Activated T-cell treated with anti-CD3 and anti-CD28 coated beads, Interleukin-2, amount 50 U/mL, for 72 hours (primary cell): ENCODE results near the gene ALDH16A1. TPM values are rescaled to one million over a fixed set of nuclear protein-coding genes. Genes with fewer than 3 reads are reported as not detected.

Source experiments
- ATAC-seq, 2 donors: fragments of 150-1000 bp; cut with Tn5 transposase; replicated peaks in 1 of 2; 2 replicates each; pipeline ENCODE4 v1.10.0; 2021; ENCODE audit warnings: moderate library complexity in 2 of 2, mild to moderate bottlenecking in 1 of 2
- DNase-seq, 2 donors: peaks; one replicate each; pipeline ENCODE4 v3.0.0; 2021 to 2022; ENCODE audit warnings: mixed read lengths in 1 of 2
- H3K27ac Mint-ChIP-seq: one replicate; pipeline ENCODE4 v1.8.0; 2022; ENCODE audit warnings: mild to moderate bottlenecking, moderate library complexity, mixed read lengths
- H3K27me3 Mint-ChIP-seq: one replicate; pipeline ENCODE4 v1.8.0; 2022; ENCODE audit warnings: low read depth, mixed read lengths
- H3K36me3 Mint-ChIP-seq, 2 donors: one replicate each; pipeline ENCODE4 v1.8.0; 2022; ENCODE audit warnings: mixed read lengths in 2 of 2, mild to moderate bottlenecking in 1 of 2; ENCODE audit not compliant: insufficient read depth in 2 of 2
- H3K4me1 Mint-ChIP-seq: one replicate; pipeline ENCODE4 v1.8.0; 2022; ENCODE audit warnings: low read depth, mixed read lengths
- H3K4me3 Mint-ChIP-seq, 2 donors: one replicate each; pipeline ENCODE4 v1.8.0; 2022; ENCODE audit warnings: mild to moderate bottlenecking in 2 of 2, mixed read lengths in 2 of 2, moderate library complexity in 2 of 2
- H3K9me3 Mint-ChIP-seq, 2 donors: one replicate each; pipeline ENCODE4 v1.8.0; 2022; ENCODE audit warnings: mixed read lengths in 2 of 2
- total RNA-seq, 2 donors: library from RNA; stranded (reverse); gene quantifications; one replicate each; pipeline ENCODE4 v1.2.3, GENCODE V29; 2022

The ALDH16A1 gene
- total RNA-seq, 2 donors from 2014 or later = 21.8 to 23.4 TPM

GRCh38 chr19:49496574-49497008 is 43.6 kb downstream of the ALDH16A1 start:
- DNase-seq = no peak
- Mint-ChIP-seq H3K27ac (peak overlapping the region; percentile 99), H3K4me1 (peaks cover 70% of the 10 kb centered on the region), H3K27me3 (no peaks in the 10 kb centered on the region), H3K36me3 (peaks cover 34 to 39% of the 10 kb centered on the region in 2 donors), H3K9me3 (no peaks in the 10 kb centered on the region), H3K4me3 (peak overlapping the region; percentile 99)
- no peak for ATAC-seq

DNA sequence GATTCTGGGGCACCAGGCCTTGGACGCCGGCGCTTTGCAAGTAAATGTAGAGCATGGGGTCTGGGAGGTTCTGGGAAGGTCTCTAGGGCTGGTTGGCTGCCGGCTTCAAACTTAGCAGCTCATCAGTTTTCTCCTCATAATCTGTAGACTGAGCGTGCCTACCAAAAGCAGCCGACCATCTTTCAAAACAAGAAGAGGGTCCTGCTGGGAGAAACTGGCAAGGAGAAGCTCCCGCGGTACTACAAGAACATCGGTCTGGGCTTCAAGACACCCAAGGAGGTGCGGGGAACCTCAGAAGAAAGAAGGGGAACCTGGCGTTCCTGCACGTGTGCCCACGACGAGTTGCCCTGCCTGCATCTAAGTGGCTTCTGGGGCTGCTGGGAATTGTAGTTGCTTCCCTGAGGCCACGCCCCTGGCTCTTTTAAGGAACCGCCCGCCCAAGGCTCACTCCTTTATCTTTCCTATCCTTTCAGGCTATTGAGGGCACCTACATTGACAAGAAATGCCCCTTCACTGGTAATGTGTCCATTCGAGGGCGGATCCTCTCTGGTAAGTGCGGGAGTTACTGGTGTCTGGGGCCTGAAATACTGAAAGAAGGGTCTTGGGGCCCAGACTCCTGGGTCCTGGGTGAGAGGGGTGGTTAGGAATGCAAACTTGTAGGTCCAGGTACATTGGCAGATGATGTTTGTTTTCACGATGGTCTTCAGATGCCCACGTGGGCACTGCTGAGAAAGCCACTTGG is 44.2 kb downstream of the ALDH16A1 start:
- no peak for ATAC-seq
- H3K4me1 Mint-ChIP-seq = peaks cover 76% of the 10 kb centered on the region

DNA sequence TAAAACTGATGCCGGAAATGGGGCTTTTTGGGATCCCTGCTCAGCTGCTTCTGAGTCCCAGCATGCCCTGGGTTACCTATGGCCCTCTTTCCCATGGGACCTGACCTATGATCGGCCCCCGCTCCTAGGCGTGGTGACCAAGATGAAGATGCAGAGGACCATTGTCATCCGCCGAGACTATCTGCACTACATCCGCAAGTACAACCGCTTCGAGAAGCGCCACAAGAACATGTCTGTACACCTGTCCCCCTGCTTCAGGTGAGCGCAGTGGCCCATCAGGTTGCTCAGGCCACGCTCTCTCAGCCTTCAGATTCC is 44.7 kb downstream of the ALDH16A1 start:
- Mint-ChIP-seq H3K27me3 (no peaks in the 10 kb centered on the region), H3K27ac (peak overlapping the region; percentile 99), H3K4me1 (peaks cover 74% of the 10 kb centered on the region), H3K4me3 (peak overlapping the region; percentile 99), H3K36me3 (peaks cover 27 to 28% of the 10 kb centered on the region in 2 donors), H3K9me3 (no peaks in the 10 kb centered on the region)
- DNase-seq = no peak
- no peak for ATAC-seq

More for the DNA sequence above, 44.2 kb downstream of the ALDH16A1 start:
- Mint-ChIP-seq H3K27me3 (no peaks in the 10 kb centered on the region), H3K4me3 (peak overlapping the region; percentile 99), H3K9me3 (no peaks in the 10 kb centered on the region), H3K36me3 (peaks cover 30 to 32% of the 10 kb centered on the region in 2 donors), H3K27ac (peak overlapping the region; percentile 99)
- peak; percentile 61 to 68 for DNase-seq

- no peak for DNase-seq
- Mint-ChIP-seq H3K27ac (peak overlapping the region; percentile 99), H3K4me1 (peaks cover 69% of the 10 kb centered on the region), H3K9me3 (no peaks in the 10 kb centered on the region), H3K27me3 (no peaks in the 10 kb centered on the region), H3K36me3 (peaks cover 24 to 25% of the 10 kb centered on the region in 2 donors), H3K4me3 (peak overlapping the region; percentile 99)
- no peak for ATAC-seq
Measured at GRCh38 chr19:49498475-49498874, 45.5 kb downstream of the ALDH16A1 start.

DNA sequence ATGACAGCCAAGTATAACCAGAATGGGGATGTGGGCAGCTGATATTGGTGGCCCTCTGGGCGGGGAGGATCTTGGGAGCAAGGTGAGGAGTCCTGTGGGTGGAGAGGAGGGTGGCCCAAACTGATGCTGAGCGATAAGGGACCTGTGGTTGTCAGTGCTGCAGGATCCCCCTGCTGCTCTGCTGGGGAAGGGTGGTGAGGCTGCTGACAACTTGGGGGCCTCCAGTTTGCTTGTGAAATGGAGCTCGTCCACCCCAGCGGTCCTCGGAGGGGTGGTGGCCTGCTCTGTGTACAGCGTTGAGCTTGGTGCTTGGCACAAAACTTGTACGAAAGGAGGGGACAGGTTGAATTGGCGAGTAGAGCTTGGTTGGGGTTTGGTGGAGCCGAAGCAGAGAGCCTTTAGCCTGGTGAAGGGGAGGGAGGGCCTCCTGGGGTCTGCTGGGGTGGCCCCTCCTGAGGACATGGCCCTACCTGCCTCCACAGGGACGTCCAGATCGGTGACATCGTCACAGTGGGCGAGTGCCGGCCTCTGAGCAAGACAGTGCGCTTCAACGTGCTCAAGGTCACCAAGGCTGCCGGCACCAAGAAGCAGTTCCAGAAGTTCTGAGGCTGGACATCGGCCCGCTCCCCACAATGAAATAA is 46.1 kb downstream of the ALDH16A1 start:
- Mint-ChIP-seq H3K4me3 (peak overlapping the region; percentile 99), H3K4me1 (peaks cover 69% of the 10 kb centered on the region), H3K27ac (peak overlapping the region; percentile 99), H3K9me3 (no peaks in the 10 kb centered on the region), H3K27me3 (no peaks in the 10 kb centered on the region), H3K36me3 (peaks cover 24 to 25% of the 10 kb centered on the region in 2 donors)
- ATAC-seq (no peak), DNase-seq (peak in 1 of 2 donors; percentile 48)

- peaks cover 55% of the 10 kb centered on the region for H3K4me1 Mint-ChIP-seq
- peak overlapping the region; percentile 54 for H3K27ac Mint-ChIP-seq
- H3K4me3 Mint-ChIP-seq = no peak overlapping the region
- peak in 1 of 2 donors; percentile 15 for ATAC-seq
- H3K36me3 Mint-ChIP-seq = peaks cover 9 to 13% of the 10 kb centered on the region in 2 donors
- no peaks in the 10 kb centered on the region for H3K9me3 Mint-ChIP-seq
- H3K27me3 Mint-ChIP-seq = no peaks in the 10 kb centered on the region
- DNase-seq = peak; percentile 49 to 50
Measured at GRCh38 chr19:49502866-49503581, 50.0 kb downstream of the ALDH16A1 start.

- no peak overlapping the region for H3K4me3 Mint-ChIP-seq
- ATAC-seq = no peak
- H3K27me3 Mint-ChIP-seq = no peaks in the 10 kb centered on the region
- peaks cover 50% of the 10 kb centered on the region for H3K4me1 Mint-ChIP-seq
- DNase-seq = no peak
- no peak overlapping the region for H3K27ac Mint-ChIP-seq
- H3K36me3 Mint-ChIP-seq = peaks cover 5 to 9% of the 10 kb centered on the region in 2 donors
- no peaks in the 10 kb centered on the region for H3K9me3 Mint-ChIP-seq
Measured at GRCh38 chr19:49503582-49503962, 50.5 kb downstream of the ALDH16A1 start.

GRCh38 chr19:49506575-49507105 is 53.6 kb downstream of the ALDH16A1 start:
- Mint-ChIP-seq H3K27me3 (no peaks in the 10 kb centered on the region), H3K4me3 (no peak overlapping the region), H3K27ac (no peak overlapping the region), H3K4me1 (peaks cover 27% of the 10 kb centered on the region), H3K9me3 (no peaks in the 10 kb centered on the region), H3K36me3 (no peaks in the 10 kb centered on the region)
- peak; percentile 74 to 82 for ATAC-seq
- DNase-seq = peak; percentile 78 to 85

DNA sequence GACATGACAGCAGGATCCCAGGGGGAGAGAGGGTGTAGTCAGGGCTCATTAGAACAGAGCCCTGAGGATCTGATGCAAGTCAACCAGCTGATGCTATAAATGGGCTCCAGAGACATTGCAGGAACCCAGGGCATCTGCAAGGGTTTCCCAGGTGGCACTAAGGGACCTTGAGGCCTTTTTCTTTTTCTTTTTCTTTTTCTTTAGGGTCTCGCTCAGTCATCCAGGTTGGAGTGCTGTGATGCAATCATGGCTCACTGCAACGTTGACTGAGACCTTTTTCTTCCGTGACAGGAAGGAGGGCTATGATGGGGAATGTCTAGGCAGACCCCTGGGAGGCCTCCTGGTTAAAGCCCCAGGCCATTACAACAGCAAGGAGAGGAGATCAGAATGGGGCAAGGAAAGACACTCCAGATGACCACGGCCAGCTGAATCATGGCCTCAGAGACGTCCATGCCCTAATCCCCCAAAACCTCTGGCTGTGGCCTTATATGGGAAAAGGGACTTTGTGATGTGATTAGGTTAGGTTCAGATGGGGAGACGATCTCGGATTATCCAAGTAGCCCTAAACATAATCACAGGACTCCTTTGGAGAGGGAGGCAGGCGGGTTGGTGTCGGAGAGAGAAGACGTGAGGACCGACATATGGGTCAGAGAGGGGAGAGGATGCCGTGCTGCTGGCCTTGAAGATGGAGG is 54.9 kb downstream of the ALDH16A1 start:
- Mint-ChIP-seq H3K4me1 (peaks cover 28% of the 10 kb centered on the region), H3K9me3 (no peaks in the 10 kb centered on the region), H3K4me3 (no peak overlapping the region), H3K27ac (no peak overlapping the region), H3K36me3 (no peaks in the 10 kb centered on the region), H3K27me3 (no peaks in the 10 kb centered on the region)
- ATAC-seq (no peak), DNase-seq (no peak)

- no peaks in the 10 kb centered on the region for H3K9me3 Mint-ChIP-seq
- DNase-seq = peak; percentile 47 to 57
Measured at GRCh38 chr19:49512970-49513745, 60.1 kb downstream of the ALDH16A1 start.

DNA sequence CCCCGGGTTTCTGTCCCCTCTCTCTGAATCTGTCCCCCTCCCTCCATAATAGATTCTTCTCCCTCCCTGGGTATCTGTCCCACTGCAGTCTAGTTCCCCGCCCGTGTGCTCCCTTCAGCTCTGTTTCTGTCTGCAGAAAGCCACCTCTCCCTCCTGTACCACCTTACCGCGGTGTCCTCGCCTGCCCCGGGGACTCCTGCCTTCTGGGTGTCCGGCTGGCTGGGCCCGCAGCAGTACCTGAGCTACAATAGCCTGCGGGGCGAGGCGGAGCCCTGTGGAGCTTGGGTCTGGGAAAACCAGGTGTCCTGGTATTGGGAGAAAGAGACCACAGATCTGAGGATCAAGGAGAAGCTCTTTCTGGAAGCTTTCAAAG is 60.7 kb downstream of the ALDH16A1 start:
- Mint-ChIP-seq H3K4me1 (peaks cover 36% of the 10 kb centered on the region), H3K36me3 (no peaks in the 10 kb centered on the region), H3K9me3 (no peaks in the 10 kb centered on the region), H3K4me3 (peak overlapping the region; percentile 86 to 90), H3K27me3 (no peaks in the 10 kb centered on the region), H3K27ac (peak overlapping the region; percentile 27)
- no peak for DNase-seq
- ATAC-seq = peak in 1 of 2 donors; percentile 6

More at GRCh38 chr19:49512970-49513745, 60.1 kb downstream of the ALDH16A1 start:
- peak; percentile 75 to 84 for ATAC-seq
- H3K27ac Mint-ChIP-seq = peak overlapping the region; percentile 27
- no peaks in the 10 kb centered on the region for H3K36me3 Mint-ChIP-seq
- H3K27me3 Mint-ChIP-seq = no peaks in the 10 kb centered on the region
- peaks cover 36% of the 10 kb centered on the region for H3K4me1 Mint-ChIP-seq
- peak overlapping the region; percentile 86 to 90 for H3K4me3 Mint-ChIP-seq

GRCh38 chr19:49514151-49514550 is 61.1 kb downstream of the ALDH16A1 start:
- H3K4me3 Mint-ChIP-seq = peak overlapping the region; percentile 86 to 90
- no peak for DNase-seq

More at GRCh38 chr19:49514151-49514550, 61.1 kb downstream of the ALDH16A1 start:
- ATAC-seq = no peak
- H3K9me3 Mint-ChIP-seq = no peaks in the 10 kb centered on the region
- H3K36me3 Mint-ChIP-seq = no peaks in the 10 kb centered on the region
- H3K27ac Mint-ChIP-seq = no peak overlapping the region
- no peaks in the 10 kb centered on the region for H3K27me3 Mint-ChIP-seq
- H3K4me1 Mint-ChIP-seq = peaks cover 36% of the 10 kb centered on the region
